Measurements from ENCODE around the gene MRPS7. TPM values are rescaled to one million over a fixed set of nuclear protein-coding genes. Genes with fewer than 3 reads are reported as not detected.

The MRPS7 gene
- total RNA-seq, 1 experiment from 2014 or later = 125 TPM

DNA sequence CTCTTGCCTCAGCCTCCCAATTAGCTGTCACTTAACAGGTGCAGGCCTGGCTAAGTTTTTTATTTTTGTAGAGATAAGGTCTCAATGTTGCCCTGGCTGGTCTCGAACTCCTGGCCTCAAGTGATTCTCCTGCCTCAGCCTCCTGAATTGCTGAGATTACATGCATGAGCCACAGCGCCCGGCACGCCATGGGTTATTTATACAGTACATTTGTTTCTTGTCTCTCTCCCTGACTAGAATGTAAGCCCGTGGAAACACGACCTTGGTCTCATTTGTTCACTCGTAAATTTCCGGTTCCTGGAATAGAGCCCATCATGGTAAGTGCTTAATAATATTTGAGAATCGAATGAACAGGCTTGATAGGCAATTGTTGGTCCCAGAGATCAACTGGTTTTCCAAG lies 25.5 kb downstream of the MRPS7 start:
- Mint-ChIP-seq H3K27ac (ENCODE audit: unreplicated experiment) (no peak overlapping the region), H3K27me3 (ENCODE audit: insufficient read depth, unreplicated experiment) (no peaks in the 10 kb centered on the region), H3K4me3 (ENCODE audit: unreplicated experiment) (no peak overlapping the region), H3K9me3 (ENCODE audit: unreplicated experiment) (no peaks in the 10 kb centered on the region), H3K36me3 (ENCODE audit: insufficient read depth, unreplicated experiment) (peaks cover 28% of the 10 kb centered on the region), H3K4me1 (ENCODE audit: low read depth, unreplicated experiment) (peaks cover 7% of the 10 kb centered on the region)
- Histone ChIP-seq H3K36me3 (ENCODE audit: control insufficient read depth, insufficient read depth, low read length) (peaks cover 4% of the 10 kb centered on the region), H3K9me3 (no peaks in the 10 kb centered on the region), H3K4me1 (no peaks in the 10 kb centered on the region; the same call in 1 of the 2 replicates), H3K4me3 (ENCODE audit: low read depth, low read length) (no peak overlapping the region), H3K27me3 (replicated peaks; ENCODE audit: control insufficient read depth, insufficient read depth, low read length) (no peaks in the 10 kb centered on the region)
- TF ChIP-seq, protein P1, sequence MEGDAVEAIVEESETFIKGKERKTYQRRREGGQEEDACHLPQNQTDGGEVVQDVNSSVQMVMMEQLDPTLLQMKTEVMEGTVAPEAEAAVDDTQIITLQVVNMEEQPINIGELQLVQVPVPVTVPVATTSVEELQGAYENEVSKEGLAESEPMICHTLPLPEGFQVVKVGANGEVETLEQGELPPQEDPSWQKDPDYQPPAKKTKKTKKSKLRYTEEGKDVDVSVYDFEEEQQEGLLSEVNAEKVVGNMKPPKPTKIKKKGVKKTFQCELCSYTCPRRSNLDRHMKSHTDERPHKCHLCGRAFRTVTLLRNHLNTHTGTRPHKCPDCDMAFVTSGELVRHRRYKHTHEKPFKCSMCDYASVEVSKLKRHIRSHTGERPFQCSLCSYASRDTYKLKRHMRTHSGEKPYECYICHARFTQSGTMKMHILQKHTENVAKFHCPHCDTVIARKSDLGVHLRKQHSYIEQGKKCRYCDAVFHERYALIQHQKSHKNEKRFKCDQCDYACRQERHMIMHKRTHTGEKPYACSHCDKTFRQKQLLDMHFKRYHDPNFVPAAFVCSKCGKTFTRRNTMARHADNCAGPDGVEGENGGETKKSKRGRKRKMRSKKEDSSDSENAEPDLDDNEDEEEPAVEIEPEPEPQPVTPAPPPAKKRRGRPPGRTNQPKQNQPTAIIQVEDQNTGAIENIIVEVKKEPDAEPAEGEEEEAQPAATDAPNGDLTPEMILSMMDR (IDR thresholded peaks at IDR 0.05; ENCODE audit: insufficient read depth in 1 of 2, low read depth in 1 of 2, low read length in 1 of 2, severe bottlenecking in 1 of 2, unreplicated experiment in 1 of 2) = no peak
- intact Hi-C loops (cut with micrococcal nuclease; ENCODE audit: unreplicated experiment) = no loop called here
- no peak for DNase-seq
- ChIA-PET POLR2A (no interaction called here), CTCF (no interaction called here)
- no TSS peak for BruUV-seq (replicated peaks)

DNA sequence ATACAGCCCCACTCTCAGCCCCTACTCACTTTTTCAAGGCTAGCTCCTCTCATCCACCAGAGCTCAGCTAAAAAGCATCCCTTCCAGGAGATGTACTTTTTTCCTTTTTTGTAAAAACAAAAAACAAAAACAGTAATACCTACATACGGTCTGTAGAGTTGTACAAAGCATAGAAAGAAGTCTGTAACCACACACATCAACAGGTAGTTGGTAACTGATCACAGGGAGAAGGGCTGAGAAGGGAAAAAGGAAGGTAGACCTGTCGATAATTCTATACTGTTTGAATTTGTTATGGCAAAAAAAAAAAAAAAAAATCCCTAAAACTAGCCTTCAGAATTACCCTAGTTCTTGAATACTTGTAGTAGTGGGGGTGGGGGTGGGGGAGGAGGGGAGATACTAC lies 26.7 kb downstream of the MRPS7 start:
- intact Hi-C loops (cut with micrococcal nuclease; ENCODE audit: unreplicated experiment) = loop anchor here (2.0 kb wide), 4 partner anchors 18 to 94 kb away; partner anchors contain the start of genes GGA3, MIF4GD and MRPS7

DNA sequence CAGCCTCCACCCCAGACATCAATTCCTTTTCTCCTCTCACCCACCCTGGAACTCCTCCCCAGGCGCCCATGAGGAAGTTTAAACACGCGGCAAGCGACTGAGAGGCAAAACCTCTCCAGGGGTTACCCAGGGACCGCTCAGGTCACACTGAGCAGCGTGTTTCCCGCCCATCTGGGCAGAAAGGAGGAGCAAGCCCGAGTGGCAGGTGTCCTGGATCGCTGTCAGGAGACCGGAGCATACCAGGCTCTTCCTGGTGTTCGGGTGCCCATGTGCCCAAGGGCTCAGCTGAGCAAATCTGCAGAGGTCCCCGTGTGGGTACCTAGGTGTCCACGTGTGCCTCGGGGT lies 27.1 kb downstream of the MRPS7 start:
- TF ChIP-seq, protein P1 (IDR thresholded peaks at IDR 0.05; ENCODE audit: insufficient read depth in 1 of 2, low read depth in 1 of 2, low read length in 1 of 2, severe bottlenecking in 1 of 2, unreplicated experiment in 1 of 2) = no peak
- Histone ChIP-seq H3K27me3 (replicated peaks; ENCODE audit: control insufficient read depth, insufficient read depth, low read length) (no peaks in the 10 kb centered on the region), H3K4me3 (ENCODE audit: low read depth, low read length) (peak overlapping the region; percentile 69), H3K36me3 (ENCODE audit: control insufficient read depth, insufficient read depth, low read length) (peaks cover 4% of the 10 kb centered on the region; the same call in 1 of the 2 replicates), H3K9me3 (no peaks in the 10 kb centered on the region), H3K4me1 (no peaks in the 10 kb centered on the region; the same call in 1 of the 2 replicates)
- intact Hi-C loops (cut with micrococcal nuclease; ENCODE audit: unreplicated experiment) = loop anchor here (1.0 to 2.0 kb wide), 7 partner anchors 18 to 168 kb away; partner anchors contain the start of genes GGA3, GRB2, MIF4GD and MRPS7
- DNase-seq = peak; percentile 73 to 75
- H3K27me3 Mint-ChIP-seq (ENCODE audit: insufficient read depth, unreplicated experiment) = no peaks in the 10 kb centered on the region
- POLR2A ChIA-PET = interaction anchor here (0.5 to 2.0 kb wide), 15 partner anchors 18 to 491 kb away, joined by 3 to 44 read pairs (median 7); partner anchors contain the start of genes FDXR, GGA3, GRB2 and MIF4GD
- peak overlapping the region; percentile 96 for H3K27ac Mint-ChIP-seq (ENCODE audit: unreplicated experiment)
- H3K4me3 Mint-ChIP-seq (ENCODE audit: unreplicated experiment) = peak overlapping the region; percentile 97
- peaks cover 16% of the 10 kb centered on the region for H3K36me3 Mint-ChIP-seq (ENCODE audit: insufficient read depth, unreplicated experiment)
- CTCF ChIA-PET = interaction anchor here (0.6 to 3.3 kb wide), 22 partner anchors 11 to 236 kb away, joined by 3 to 91 read pairs (median 5); partner anchors contain the start of genes GGA3, GRB2, LLGL2 and MIF4GD
- peaks cover 7% of the 10 kb centered on the region for H3K4me1 Mint-ChIP-seq (ENCODE audit: low read depth, unreplicated experiment)
- no peaks in the 10 kb centered on the region for H3K9me3 Mint-ChIP-seq (ENCODE audit: unreplicated experiment)
- no TSS peak for BruUV-seq (replicated peaks)

More for the DNA sequence above, 26.7 kb downstream of the MRPS7 start:
- Mint-ChIP-seq H3K4me3 (ENCODE audit: unreplicated experiment) (peak overlapping the region; percentile 97), H3K27me3 (ENCODE audit: insufficient read depth, unreplicated experiment) (no peaks in the 10 kb centered on the region), H3K27ac (ENCODE audit: unreplicated experiment) (peak overlapping the region; percentile 96), H3K36me3 (ENCODE audit: insufficient read depth, unreplicated experiment) (peaks cover 20% of the 10 kb centered on the region), H3K4me1 (ENCODE audit: low read depth, unreplicated experiment) (peaks cover 7% of the 10 kb centered on the region), H3K9me3 (ENCODE audit: unreplicated experiment) (no peaks in the 10 kb centered on the region)
- TF ChIP-seq, protein P1 (IDR thresholded peaks at IDR 0.05; ENCODE audit: insufficient read depth in 1 of 2, low read depth in 1 of 2, low read length in 1 of 2, severe bottlenecking in 1 of 2, unreplicated experiment in 1 of 2) = no peak
- Histone ChIP-seq H3K4me1 (no peaks in the 10 kb centered on the region; the same call in 1 of the 2 replicates), H3K4me3 (ENCODE audit: low read depth, low read length) (peak overlapping the region; percentile 69), H3K9me3 (no peaks in the 10 kb centered on the region), H3K27me3 (replicated peaks; ENCODE audit: control insufficient read depth, insufficient read depth, low read length) (no peaks in the 10 kb centered on the region), H3K36me3 (ENCODE audit: control insufficient read depth, insufficient read depth, low read length) (peaks cover 4% of the 10 kb centered on the region)
- POLR2A ChIA-PET = interaction anchor here (0.9 to 2.0 kb wide), 7 partner anchors 18 to 492 kb away, joined by 3 to 44 read pairs (median 7); partner anchors contain the start of genes FDXR, GRB2 and MIF4GD
- CTCF ChIA-PET = interaction anchor here (1.0 to 3.3 kb wide), 3 partner anchors 18 to 124 kb away, joined by 3 to 91 read pairs (median 6); partner anchors contain the start of gene MIF4GD
- DNase-seq = no peak
- no TSS peak for BruUV-seq (replicated peaks)
